Parathyroid adenoma (tissue), 2 donors: Measurements from ENCODE around the gene PIGN.
"Not testable (repeated sequence)": the region's sequence is repeated elsewhere in the genome, so short reads cannot be mapped to it uniquely, and the experiment has no call there.

Experiments used
- H2AFZ ChIP-seq: fragments of 300-600 bp; sonication (generic); one replicate; pipeline ENCODE4 v1.7.0; 2017; ENCODE audit warnings: antibody characterized with exemption, mild to moderate bottlenecking
- H3K27ac ChIP-seq: fragments of 300-600 bp; sonication (generic); one replicate; pipeline ENCODE4 v1.7.0; 2017
- H3K27me3 ChIP-seq: fragments of 300-600 bp; sonication (generic); one replicate; pipeline ENCODE4 v1.7.0; 2017; ENCODE audit warnings: low read length; ENCODE audit not compliant: control insufficient read depth, insufficient read depth
- H3K36me3 ChIP-seq: fragments of 300-600 bp; sonication (generic); one replicate; pipeline ENCODE4 v1.7.0; 2017; ENCODE audit warnings: low read length; ENCODE audit not compliant: control insufficient read depth, insufficient read depth
- H3K4me1 ChIP-seq: fragments of 300-600 bp; sonication (generic); one replicate; pipeline ENCODE4 v1.7.0; 2017; ENCODE audit warnings: control low read depth
- H3K4me2 ChIP-seq: fragments of 300-600 bp; sonication (generic); one replicate; pipeline ENCODE4 v1.7.0; 2017; ENCODE audit warnings: low read length
- H3K4me3 ChIP-seq: fragments of 300-600 bp; sonication (generic); one replicate; pipeline ENCODE4 v1.7.0; 2017; ENCODE audit warnings: low read depth, low read length
- H3K79me2 ChIP-seq: fragments of 300-600 bp; sonication (generic); one replicate; pipeline ENCODE4 v1.7.0; 2017; ENCODE audit warnings: control low read depth
- H3K9ac ChIP-seq: fragments of 300-600 bp; sonication (generic); one replicate; pipeline ENCODE4 v1.7.0; 2017; ENCODE audit warnings: mild to moderate bottlenecking
- H3K9me3 ChIP-seq: fragments of 300-600 bp; sonication (generic); one replicate; pipeline ENCODE4 v1.7.0; 2017; ENCODE audit warnings: low read length; ENCODE audit not compliant: control insufficient read depth
- TF ChIP-seq, protein P1 (sequence below): fragments of 300-600 bp; sonication (generic); IDR thresholded peaks from one replicate; pipeline ENCODE4 v1.7.0; 2017; ENCODE audit warnings: antibody characterized with exemption, mild to moderate bottlenecking
- donor health status: primary hyperparathyroidism.

Gene PIGN

DNA sequence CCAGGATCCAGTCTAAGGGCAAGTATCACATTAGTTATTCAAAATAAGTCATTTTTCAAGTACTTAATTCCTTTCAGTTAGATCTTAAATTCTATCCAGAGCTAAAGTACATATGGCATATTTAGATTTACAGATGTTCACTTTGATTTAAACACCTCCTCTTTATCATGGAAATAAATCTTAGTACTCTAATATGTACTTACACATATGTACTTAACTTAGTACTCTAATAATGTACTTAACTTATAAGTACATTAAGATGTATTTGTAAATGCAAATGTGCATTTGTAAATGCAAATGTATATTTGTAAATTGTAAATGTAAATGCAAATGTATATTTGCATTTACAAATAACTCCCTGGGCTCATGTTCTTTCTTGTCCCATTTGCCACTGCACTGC is 14.6 kb downstream of the PIGN start:
- TF ChIP-seq, protein P1, sequence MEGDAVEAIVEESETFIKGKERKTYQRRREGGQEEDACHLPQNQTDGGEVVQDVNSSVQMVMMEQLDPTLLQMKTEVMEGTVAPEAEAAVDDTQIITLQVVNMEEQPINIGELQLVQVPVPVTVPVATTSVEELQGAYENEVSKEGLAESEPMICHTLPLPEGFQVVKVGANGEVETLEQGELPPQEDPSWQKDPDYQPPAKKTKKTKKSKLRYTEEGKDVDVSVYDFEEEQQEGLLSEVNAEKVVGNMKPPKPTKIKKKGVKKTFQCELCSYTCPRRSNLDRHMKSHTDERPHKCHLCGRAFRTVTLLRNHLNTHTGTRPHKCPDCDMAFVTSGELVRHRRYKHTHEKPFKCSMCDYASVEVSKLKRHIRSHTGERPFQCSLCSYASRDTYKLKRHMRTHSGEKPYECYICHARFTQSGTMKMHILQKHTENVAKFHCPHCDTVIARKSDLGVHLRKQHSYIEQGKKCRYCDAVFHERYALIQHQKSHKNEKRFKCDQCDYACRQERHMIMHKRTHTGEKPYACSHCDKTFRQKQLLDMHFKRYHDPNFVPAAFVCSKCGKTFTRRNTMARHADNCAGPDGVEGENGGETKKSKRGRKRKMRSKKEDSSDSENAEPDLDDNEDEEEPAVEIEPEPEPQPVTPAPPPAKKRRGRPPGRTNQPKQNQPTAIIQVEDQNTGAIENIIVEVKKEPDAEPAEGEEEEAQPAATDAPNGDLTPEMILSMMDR, result no peak

DNA sequence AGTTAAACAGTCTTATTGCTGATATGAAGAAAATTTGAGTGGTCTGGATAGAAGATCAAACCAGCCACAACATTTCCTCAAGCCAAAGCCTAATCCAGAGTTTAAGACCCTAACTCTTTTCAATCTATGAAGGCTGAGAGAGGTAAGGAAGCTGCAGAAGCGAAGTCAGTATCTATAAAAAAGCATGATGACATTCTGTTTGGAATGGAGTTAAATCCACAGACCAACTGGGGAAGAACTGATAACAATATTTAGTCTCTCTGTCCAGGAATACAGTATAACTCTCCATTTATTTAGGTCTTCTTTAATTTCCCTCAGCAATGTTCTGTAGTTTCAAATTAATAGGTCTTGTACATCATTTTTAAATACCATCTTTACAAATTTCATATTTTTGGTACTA is 16.0 kb downstream of the PIGN start:
- no peak overlapping the region for H3K4me3 ChIP-seq
- no peaks in the 10 kb centered on the region for H3K9me3 ChIP-seq
- no peak overlapping the region for H3K27ac ChIP-seq
- H3K9ac ChIP-seq, result no peak overlapping the region
- no peaks in the 10 kb centered on the region for H3K79me2 ChIP-seq
- TF ChIP-seq, protein P1, result no peak
- no peaks in the 10 kb centered on the region for H3K4me1 ChIP-seq
- no peaks in the 10 kb centered on the region for H3K36me3 ChIP-seq
- no peak overlapping the region for H2AFZ ChIP-seq
- H3K27me3 ChIP-seq, result no peaks in the 10 kb centered on the region
- no peak overlapping the region for H3K4me2 ChIP-seq

More for the DNA sequence above, 14.6 kb downstream of the PIGN start:
- no peaks in the 10 kb centered on the region for H3K36me3 ChIP-seq
- no peaks in the 10 kb centered on the region for H3K4me1 ChIP-seq
- no peak overlapping the region for H3K9ac ChIP-seq
- no peaks in the 10 kb centered on the region for H3K27me3 ChIP-seq
- H3K4me2 ChIP-seq, result no peak overlapping the region
- no peak overlapping the region for H2AFZ ChIP-seq
- no peaks in the 10 kb centered on the region for H3K9me3 ChIP-seq
- H3K27ac ChIP-seq, result no peak overlapping the region
- no peaks in the 10 kb centered on the region for H3K79me2 ChIP-seq
- no peak overlapping the region for H3K4me3 ChIP-seq

DNA sequence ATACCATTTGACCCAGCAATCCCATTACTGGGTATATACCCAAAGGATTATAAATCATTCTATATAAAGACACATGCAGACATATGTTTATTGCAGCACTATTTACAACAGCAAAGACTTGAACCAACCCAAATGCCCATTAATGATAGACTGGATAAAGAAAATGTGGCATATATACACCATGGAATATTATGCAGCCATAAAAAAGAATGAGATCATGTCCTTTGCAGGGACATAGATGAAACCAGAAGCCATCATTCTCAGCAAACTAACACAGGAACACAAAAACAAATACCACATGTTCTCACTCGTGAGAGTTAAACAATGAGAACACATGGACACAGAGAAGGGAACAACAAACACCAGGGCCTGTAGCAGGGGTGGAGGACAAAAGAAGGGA is 20.3 kb downstream of the PIGN start:
- not testable (repeated sequence) for H3K4me2 ChIP-seq, H3K27me3 ChIP-seq, H3K9me3 ChIP-seq, H2AFZ ChIP-seq, H3K79me2 ChIP-seq, H3K27ac ChIP-seq, H3K4me3 ChIP-seq, H3K36me3 ChIP-seq, H3K4me1 ChIP-seq, H3K9ac ChIP-seq

- TF ChIP-seq, protein P1, result no peak
- no peak overlapping the region for H3K4me2 ChIP-seq
These were observed 21.3 kb downstream of the PIGN start for GRCh38 chr18:62165583-62165982.

DNA sequence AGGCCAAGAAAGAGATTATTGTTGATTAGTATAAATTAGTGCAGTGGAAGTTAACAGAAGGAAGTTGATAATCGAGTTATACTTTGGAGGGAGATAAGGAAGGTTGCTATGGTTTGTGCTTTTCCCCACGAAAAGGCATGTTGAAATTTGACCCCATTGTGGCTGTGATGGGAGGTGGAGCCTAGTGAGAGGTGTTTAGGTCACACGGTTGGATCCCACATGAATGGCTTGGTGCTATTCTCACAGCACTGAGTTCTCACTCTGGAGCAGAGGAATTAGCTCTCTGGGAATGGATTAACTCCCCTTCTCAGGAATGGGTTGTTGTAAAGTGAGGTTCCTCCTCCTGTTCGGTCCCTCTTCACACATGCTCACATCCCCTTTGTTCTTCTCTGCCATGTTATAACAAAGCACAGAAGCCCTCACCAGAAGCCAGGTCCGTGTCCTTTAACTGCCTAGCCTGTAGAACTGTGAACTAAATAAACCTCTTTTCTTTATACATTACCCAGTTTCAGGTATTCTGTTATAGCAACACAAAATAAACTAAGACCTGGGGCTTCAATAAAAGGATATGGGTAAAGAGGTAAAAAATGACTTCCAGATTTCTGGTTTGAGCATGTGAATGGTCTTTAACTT is 21.9 kb downstream of the PIGN start:
- Histone ChIP-seq H3K9ac (no peak overlapping the region), H3K4me3 (no peak overlapping the region), H3K9me3 (no peaks in the 10 kb centered on the region), H2AFZ (no peak overlapping the region), H3K4me1 (no peaks in the 10 kb centered on the region), H3K79me2 (no peaks in the 10 kb centered on the region), H3K36me3 (no peaks in the 10 kb centered on the region), H3K27ac (no peak overlapping the region), H3K4me2 (no peak overlapping the region), H3K27me3 (no peaks in the 10 kb centered on the region)
- TF ChIP-seq, protein P1, result no peak

More at GRCh38 chr18:62165583-62165982, 21.3 kb downstream of the PIGN start:
- Histone ChIP-seq H3K4me1 (no peaks in the 10 kb centered on the region), H3K9me3 (no peaks in the 10 kb centered on the region), H3K9ac (no peak overlapping the region), H2AFZ (no peak overlapping the region), H3K36me3 (no peaks in the 10 kb centered on the region), H3K27ac (no peak overlapping the region), H3K79me2 (no peaks in the 10 kb centered on the region), H3K27me3 (no peaks in the 10 kb centered on the region), H3K4me3 (no peak overlapping the region)
